Measurements from ENCODE around the gene SNRNP70. TPM values are rescaled to one million over a fixed set of nuclear protein-coding genes. Genes with fewer than 3 reads are reported as not detected.
"Not testable (repeated sequence)": the region's sequence is repeated elsewhere in the genome, so short reads cannot be mapped to it uniquely, and the experiment has no call there.

SNRNP70 gene
- total RNA-seq, 1 experiment from 2014 or later = 138 TPM

DNA sequence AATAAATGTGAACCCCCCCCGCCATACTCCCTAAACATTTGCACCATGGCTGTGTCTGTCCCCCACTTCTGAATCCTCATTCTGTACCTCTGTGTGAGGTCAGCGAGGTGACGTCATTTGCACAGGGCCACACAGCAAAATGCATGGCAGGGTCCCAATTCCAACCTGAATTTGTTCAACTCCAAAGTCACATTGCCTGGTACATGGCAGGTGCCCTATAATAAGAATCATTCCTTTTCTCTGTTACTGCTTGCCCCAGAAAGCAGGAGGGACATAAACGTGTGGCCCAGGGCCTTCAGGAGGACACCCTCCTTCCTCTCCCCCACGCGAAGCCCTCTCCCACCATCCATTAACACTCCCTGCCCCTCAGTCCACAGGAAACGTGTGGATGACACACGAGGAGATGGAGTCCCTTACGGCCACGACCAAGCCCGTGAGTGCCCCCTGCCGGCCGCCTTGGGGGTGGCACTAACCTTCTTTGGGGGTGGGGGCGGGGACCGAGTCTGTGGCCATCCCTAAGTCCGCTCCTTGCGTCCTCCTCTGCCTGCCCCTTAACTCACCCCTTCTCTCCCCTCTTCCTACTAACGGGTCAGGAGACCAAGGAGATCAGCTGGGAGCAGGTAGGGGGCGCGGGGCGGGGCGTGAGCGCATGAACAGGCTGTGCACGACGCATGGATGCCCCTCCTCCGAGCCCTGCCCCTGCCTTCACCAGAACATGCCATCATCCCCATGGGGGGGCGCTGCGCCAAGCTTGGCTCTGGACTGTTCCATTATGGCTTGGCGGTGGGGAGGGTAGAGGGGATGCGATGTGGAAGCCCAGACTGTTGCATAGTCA lies 60.5 kb downstream of the SNRNP70 start:
- peak; percentile 63 for DNase-seq (ENCODE audit: low spot score)

DNA sequence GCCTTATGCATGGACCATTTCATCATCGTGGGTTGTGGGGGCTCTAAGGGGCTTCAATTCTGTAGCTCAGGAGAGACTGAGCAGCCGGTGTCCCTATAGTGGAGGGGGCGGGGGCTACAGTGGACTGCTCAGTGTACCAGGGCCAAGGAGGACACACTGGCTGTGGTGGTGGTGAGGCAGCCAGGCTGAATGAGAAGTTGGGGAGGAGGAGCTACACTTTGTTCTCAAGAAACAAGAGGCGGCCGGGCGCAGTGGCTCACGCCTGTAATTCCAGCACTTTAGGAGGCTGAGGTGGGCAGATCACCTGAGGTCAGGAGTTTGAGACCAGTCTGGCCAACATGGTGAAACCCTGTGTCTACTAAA lies 61.1 kb downstream of the SNRNP70 start:
- not testable (repeated sequence) for DNase-seq (ENCODE audit: low spot score)

- no peak for DNase-seq (ENCODE audit: low spot score)
Observed at GRCh38 chr19:49148044-49148682, 62.9 kb downstream of the SNRNP70 start.

- DNase-seq (ENCODE audit: low spot score) = peak; percentile 95
Observed at GRCh38 chr19:49148784-49149651, 63.8 kb downstream of the SNRNP70 start.

- peak; percentile 75 for DNase-seq (ENCODE audit: low spot score)
Observed at GRCh38 chr19:49149652-49150105, 64.4 kb downstream of the SNRNP70 start.

GRCh38 chr19:49150106-49150943 lies 65.1 kb downstream of the SNRNP70 start:
- DNase-seq (ENCODE audit: low spot score) = peak; percentile 79

- DNase-seq (ENCODE audit: low spot score) = no peak
Observed at GRCh38 chr19:49150944-49151243, 65.6 kb downstream of the SNRNP70 start.

DNA sequence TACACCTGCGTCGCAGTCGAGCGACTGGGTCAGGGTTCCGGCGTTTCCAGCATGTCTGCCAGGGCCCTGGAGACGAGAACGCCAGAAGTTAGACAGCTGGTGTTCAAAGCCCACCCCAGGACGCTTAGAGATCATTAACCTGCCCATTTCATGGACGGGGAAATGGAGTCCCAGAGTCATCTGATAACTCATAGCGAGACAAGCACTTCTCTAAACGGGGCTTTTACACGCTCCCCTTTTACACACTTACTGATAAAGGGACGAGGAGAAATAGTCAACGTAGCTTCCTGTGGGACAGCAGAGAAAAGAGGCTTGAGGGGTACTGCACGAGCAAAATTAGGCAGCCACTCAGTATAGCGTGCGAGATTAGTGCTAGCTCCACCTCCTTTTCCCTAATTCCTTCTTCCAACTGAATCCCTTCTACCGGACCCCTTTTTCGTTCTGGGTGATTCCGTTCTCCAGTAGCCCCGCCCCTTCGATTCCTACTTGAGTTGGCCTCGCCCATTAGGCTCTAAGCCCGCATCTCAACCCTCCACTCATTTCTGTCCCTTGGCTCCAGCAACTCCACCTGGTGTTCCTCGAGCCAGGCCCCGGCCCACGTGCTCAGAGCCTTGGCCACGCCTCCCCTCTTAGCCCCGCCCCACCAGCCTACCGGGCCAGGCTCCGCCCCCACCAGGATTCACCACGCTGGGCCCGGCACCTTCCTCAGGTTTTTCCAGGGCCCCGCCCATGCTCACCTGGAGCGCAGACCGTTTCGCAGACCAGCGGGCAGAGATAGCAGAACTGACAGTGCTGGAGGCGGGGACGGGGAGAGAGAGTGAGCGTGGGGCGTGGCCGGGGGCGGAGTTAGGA lies 66.2 kb downstream of the SNRNP70 start:
- peak; percentile 33 for DNase-seq (ENCODE audit: low spot score)

DNA sequence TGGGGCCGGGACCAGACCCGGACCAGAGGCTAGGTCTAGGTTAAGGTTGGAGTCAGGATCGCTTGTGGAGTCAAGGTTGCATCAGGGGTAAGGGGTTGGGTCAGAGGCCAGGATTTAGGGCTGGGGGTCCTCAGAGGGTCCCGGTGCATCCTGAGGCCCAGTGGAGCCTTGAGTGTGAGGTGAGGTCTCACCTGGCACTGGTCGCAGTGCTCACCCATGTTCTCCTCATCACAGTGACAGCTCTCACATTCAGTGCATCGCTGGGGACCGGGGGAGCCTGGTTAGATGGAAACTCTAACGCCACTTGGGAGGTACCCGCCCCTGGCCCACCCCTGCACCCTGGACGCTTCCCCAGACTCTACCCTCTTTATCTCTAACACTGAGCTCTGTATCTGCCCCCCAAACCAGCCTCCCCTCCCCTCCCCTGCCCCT lies 66.9 kb downstream of the SNRNP70 start:
- DNase-seq (ENCODE audit: low spot score) = no peak

GRCh38 chr19:49153167-49153809 lies 68.0 kb downstream of the SNRNP70 start:
- DNase-seq (ENCODE audit: low spot score) = no peak

- no peak for DNase-seq (ENCODE audit: low spot score)
Observed at GRCh38 chr19:49154279-49154678, 69.0 kb downstream of the SNRNP70 start.

DNA sequence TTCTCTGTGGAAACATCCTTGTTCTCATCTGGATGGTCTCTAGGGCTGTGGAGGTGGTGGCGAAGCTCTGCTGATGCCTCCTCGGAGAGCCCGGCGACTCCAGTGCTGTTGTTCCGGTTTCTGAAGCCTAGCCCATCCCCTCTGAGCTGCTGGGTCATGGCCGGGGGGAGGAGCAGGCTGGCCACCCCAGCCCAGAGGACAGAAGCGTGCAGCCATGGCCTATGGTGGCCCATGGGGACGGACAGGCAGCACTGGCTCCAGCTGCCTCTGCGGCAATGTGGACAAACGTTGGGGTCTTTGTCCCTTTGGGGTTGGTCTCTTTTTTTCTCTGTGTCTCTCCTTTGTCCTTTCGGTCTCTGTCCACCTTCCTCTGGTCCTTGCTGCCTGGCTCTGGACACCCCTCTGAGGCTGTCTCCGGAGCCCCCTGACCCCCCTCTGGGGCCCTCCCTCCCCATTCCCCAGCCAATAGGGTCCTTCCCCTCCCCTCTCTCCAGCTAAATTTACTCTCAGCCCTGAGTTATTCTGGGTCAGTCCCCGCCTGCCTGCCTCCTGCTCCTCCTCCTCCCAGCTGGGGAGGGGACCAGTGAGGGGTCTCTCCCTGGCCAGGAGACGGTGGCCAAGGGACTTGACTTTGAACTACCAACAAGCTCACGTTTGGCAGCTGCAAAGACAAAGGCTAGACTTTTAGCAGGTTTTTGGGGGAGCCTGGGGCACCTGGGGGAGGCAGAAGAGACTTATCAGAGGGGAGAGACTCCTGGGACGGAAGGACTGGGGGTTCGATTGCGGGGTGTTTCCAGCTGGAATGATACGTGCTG lies 70.0 kb downstream of the SNRNP70 start, which contains the start of gene HRC:
Gene HRC (minus strand): TSS at position 392 of the 815 bp plus-strand sequence. CDS start 159 bp downstream, at position 233.
- DNase-seq (ENCODE audit: low spot score) = no peak

GRCh38 chr19:49155820-49156346 lies 70.6 kb downstream of the SNRNP70 start:
- no peak for DNase-seq (ENCODE audit: low spot score)

- DNase-seq (ENCODE audit: low spot score) = peak; percentile 75
Observed at GRCh38 chr19:49157445-49158224, 72.4 kb downstream of the SNRNP70 start, which contains the start of gene TRPM4. Gene TRPM4, plus strand, starts transcription at chr19:49157792. Its CDS starts 75 bp downstream, at chr19:49157867.

All from H4 (cell line).